K562 (cell line): ENCODE results near the gene MYO1E. TPM values are rescaled to one million over a fixed set of nuclear protein-coding genes. Genes with fewer than 3 reads are reported as not detected.

ENCODE experiments used
- ARID3B ChIP-seq: fragments of 250-450 bp; sonication (Bioruptor Pico); IDR thresholded peaks from 2 replicates; pipeline ENCODE4 v1.4.0; 2020; ENCODE audit warnings: borderline replicate concordance
- BMI1 ChIP-seq: fragments of 150-350 bp; IDR thresholded peaks from 2 replicates; pipeline ENCODE4 v1.6.1; 2014; ENCODE audit warnings: low read length
- CBX1 ChIP-seq: sonication (generic); IDR thresholded peaks from 2 replicates; pipeline ENCODE4 v1.6.1; 2016; ENCODE audit warnings: antibody characterized with exemption, low read depth, mild to moderate bottlenecking
- CEBPZ ChIP-seq: fragments of 150-350 bp; IDR thresholded peaks from 2 replicates; pipeline ENCODE4 v1.6.1; 2014; ENCODE audit warnings: low read depth, mild to moderate bottlenecking, low read length, borderline replicate concordance
- HMGXB4 ChIP-seq: sonication (generic); formaldehyde crosslinking; IDR thresholded peaks from 2 replicates; pipeline ENCODE4 v1.8.1; 2023; ENCODE audit warnings: mild to moderate bottlenecking, missing genetic modification reagents
- IRF1 ChIP-seq: sonication (generic); formaldehyde crosslinking; IDR thresholded peaks from 2 replicates; pipeline ENCODE4 v1.8.0; 2022; ENCODE audit warnings: missing genetic modification reagents, mild to moderate bottlenecking, borderline replicate concordance
- MLX ChIP-seq, 2 experiments: fragments of 450-650 bp in 1 of 2; sonication (generic) in 1 of 2; formaldehyde crosslinking; conservative IDR thresholded peaks; 2 replicates each; pipeline versions ENCODE4 v1.4.0 to v1.8.1; 2020 to 2022; ENCODE audit warnings: mild to moderate bottlenecking in 1 of 2, missing genetic modification reagents in 1 of 2
- SP1 ChIP-seq: sonication (generic); formaldehyde crosslinking; IDR thresholded peaks from 2 replicates; pipeline ENCODE4 v1.8.1; 2022; ENCODE audit warnings: mild to moderate bottlenecking, missing genetic modification reagents
- TAL1 ChIP-seq: fragments of 450-650 bp; IDR thresholded peaks from 2 replicates; pipeline ENCODE4 v1.6.1; 2016; ENCODE audit warnings: mild to moderate bottlenecking
- THRB ChIP-seq: fragments of 450-650 bp; formaldehyde crosslinking; conservative IDR thresholded peaks from 2 replicates; pipeline ENCODE4 v1.4.0; 2022; ENCODE audit warnings: mild to moderate bottlenecking, missing genetic modification characterization
- ZBTB9 ChIP-seq: fragments of 450-650 bp; formaldehyde crosslinking; IDR thresholded peaks from 2 replicates; pipeline ENCODE4 v1.4.0; 2020; ENCODE audit warnings: mild to moderate bottlenecking, moderate library complexity
- ZNF384 ChIP-seq: IDR thresholded peaks from 2 replicates; pipeline ENCODE4 v1.6.1; 2012; ENCODE audit warnings: low read depth, low read length, improper control_type of control experiment
- ZNF655 ChIP-seq: fragments of 250-450 bp; sonication (Bioruptor Pico); IDR thresholded peaks from 2 replicates; pipeline ENCODE4 v1.5.0; 2021
- ZNF764 ChIP-seq: fragments of 250-450 bp; sonication (Bioruptor Pico); IDR thresholded peaks from 2 replicates; pipeline ENCODE4 v1.4.0; 2020; ENCODE audit warnings: low read depth, mild to moderate bottlenecking, moderate library complexity
- polyA plus RNA-seq, 8 experiments: library from polyadenylated mRNA; depleted of rRNA in 4 of 8; stranded (reverse) in 5 of 8; unstranded in 3 of 8; fragments of >200 nt; fragmentation: Nextera tagmentation in 2 of 8; fragmentation: Illumina TruSeq in 1 of 8; extraction: Ambion mirVana in 2 of 8; extraction: Trizol in 1 of 8; gene quantifications; 2 replicates each; pipeline versions ENCODE4 v1.2.1 to v1.2.3, GENCODE V29; 2011 to 2014; ENCODE audit warnings: inconsistent platforms in 1 of 8, missing spikeins in 1 of 8
- total RNA-seq, 7 experiments: library from RNA; depleted of rRNA in 6 of 7; stranded (reverse); fragments of >200 nt in 6 of 7; fragmentation: Illumina TruSeq in 2 of 7; extraction: Trizol in 2 of 7; gene quantifications; 2 replicates each; pipeline versions ENCODE4 v1.2.1 to v1.2.3, GENCODE V29; 2011 to 2021; ENCODE audit warnings: low replicate concordance in 1 of 7

The MYO1E gene
- total and polyA plus RNA-seq, 9 of the 15 experiments (the other 6 are each of a cell fraction or from before 2014, with no cell fraction given): under 0.01 to 0.44 (median 0.01) TPM; not detected in 6

- TF ChIP-seq ZBTB9 (CRISPR knock-in tag) (no peak), CBX1 (0 out of 2 replicates have a peak, but pooled peaks have one; percentile 62), SP1 (CRISPR knock-in tag) (no peak), ZNF764 (CRISPR knock-in tag) (peak; percentile 50; the same call in 1 of the 2 replicates), HMGXB4 (CRISPR knock-in tag) (no peak), ZNF655 (CRISPR knock-in tag) (no peak), CEBPZ (0 out of 2 replicates have a peak, but pooled peaks have one; percentile 23), MLX (CRISPR knock-in tag; conservative IDR thresholded peaks at IDR 0.05) (no peak), ZNF384 (peak; percentile 46; the same call in 1 of the 2 replicates), IRF1 (CRISPR knock-in tag) (no peak), BMI1 (no peak), THRB (CRISPR knock-in tag) (no peak), ARID3B (CRISPR knock-in tag) (no peak), TAL1 (no peak)
These were observed 234.4 kb downstream of the MYO1E start (continued) for GRCh38 chr15:59138243-59138642.
